GM18858 (cell line): ENCODE results near the gene KNCN.

Source experiments
- ATAC-seq: cut with Tn5 transposase; IDR thresholded peaks from one replicate; pipeline ENCODE4 v1.9.1; 2021; ENCODE audit not compliant: unreplicated experiment

The KNCN gene

GRCh38 chr1:46546210-46546609, 5.2 kb downstream of the KNCN start:
- ATAC-seq = no peak

GRCh38 chr1:46545784-46546183, 5.7 kb downstream of the KNCN start:
- ATAC-seq = no peak

- ATAC-seq = no peak
Measured at GRCh38 chr1:46544561-46545240, 6.7 kb downstream of the KNCN start.

- ATAC-seq = no peak
Measured at GRCh38 chr1:46543761-46544560, 7.5 kb downstream of the KNCN start.

GRCh38 chr1:46543382-46543760, 8.1 kb downstream of the KNCN start:
- no peak for ATAC-seq

GRCh38 chr1:46539972-46540371, 11.5 kb downstream of the KNCN start:
- no peak for ATAC-seq

GRCh38 chr1:46538147-46538546, 13.3 kb downstream of the KNCN start:
- no peak for ATAC-seq

GRCh38 chr1:46537651-46538050, 13.8 kb downstream of the KNCN start:
- ATAC-seq = no peak

- ATAC-seq = no peak
Measured at GRCh38 chr1:46536527-46536926, 14.9 kb downstream of the KNCN start.

GRCh38 chr1:46535063-46535462, 16.4 kb downstream of the KNCN start:
- ATAC-seq = no peak

GRCh38 chr1:46533179-46533864, 18.1 kb downstream of the KNCN start:
- ATAC-seq = no peak

GRCh38 chr1:46532498-46533178, 18.8 kb downstream of the KNCN start:
- ATAC-seq = no peak

- ATAC-seq = no peak
Measured at GRCh38 chr1:46532095-46532494, 19.4 kb downstream of the KNCN start.

- ATAC-seq = no peak
Measured at GRCh38 chr1:46530791-46531409, 20.5 kb downstream of the KNCN start.

- no peak for ATAC-seq
Measured at GRCh38 chr1:46530311-46530710, 21.1 kb downstream of the KNCN start.

- ATAC-seq = no peak
Measured at GRCh38 chr1:46529031-46529630, 22.3 kb downstream of the KNCN start.

GRCh38 chr1:46528297-46528955, 23.0 kb downstream of the KNCN start:
- no peak for ATAC-seq

GRCh38 chr1:46527474-46528296, 23.8 kb downstream of the KNCN start:
- no peak for ATAC-seq

- ATAC-seq = no peak
Measured at GRCh38 chr1:46526691-46527291, 24.7 kb downstream of the KNCN start.
